Mesenchymal stem cell (in vitro differentiated cells and primary cell): ENCODE measurements around the gene PTPRU. TPM values are rescaled to one million over a fixed set of nuclear protein-coding genes. Genes with fewer than 3 reads are reported as not detected.

Source experiments
- DNase-seq: peaks from one replicate; pipeline ENCODE4 v3.0.0-alpha.2; 2013
- H2AFZ ChIP-seq: one replicate; pipeline ENCODE4 v1.6.1; 2013; ENCODE audit warnings: low read depth, mild to moderate bottlenecking, control low read depth, inconsistent platforms, low read length, moderate library complexity
- H2AK5ac ChIP-seq: 2 replicates; pipeline ENCODE4 v1.6.1; 2013; ENCODE audit warnings: low read length, moderate library complexity, mild to moderate bottlenecking, inconsistent platforms; ENCODE audit not compliant: severe bottlenecking
- H2BK120ac ChIP-seq: one replicate; pipeline ENCODE4 v1.6.1; 2013; ENCODE audit warnings: low read depth, mild to moderate bottlenecking, inconsistent platforms, low read length, moderate library complexity
- H2BK12ac ChIP-seq, 2 experiments: one replicate each; pipeline ENCODE4 v1.6.1; 2013; ENCODE audit warnings: inconsistent platforms in 2 of 2, low read length in 2 of 2, mild to moderate bottlenecking in 2 of 2, moderate library complexity in 2 of 2, control low read depth in 1 of 2
- H2BK15ac ChIP-seq: one replicate; pipeline ENCODE4 v1.6.1; 2013; ENCODE audit warnings: mild to moderate bottlenecking, low read depth, inconsistent platforms; ENCODE audit not compliant: poor library complexity, severe bottlenecking
- H2BK5ac ChIP-seq: 2 replicates; pipeline ENCODE4 v1.6.1; 2013; ENCODE audit warnings: low read depth, mild to moderate bottlenecking, low read length, control low read depth, inconsistent platforms; ENCODE audit not compliant: poor library complexity, severe bottlenecking
- H3K14ac ChIP-seq, 2 experiments: one replicate each; pipeline ENCODE4 v1.6.1; 2013; ENCODE audit warnings: inconsistent platforms in 2 of 2, low read length in 2 of 2, control low read depth in 1 of 2, mild to moderate bottlenecking in 1 of 2, moderate library complexity in 1 of 2
- H3K18ac ChIP-seq, 2 experiments: one replicate each; pipeline ENCODE4 v1.6.1; 2013; ENCODE audit warnings: inconsistent platforms in 2 of 2, low read length in 2 of 2, control low read depth in 1 of 2, low read depth in 1 of 2, mild to moderate bottlenecking in 1 of 2
- H3K23ac ChIP-seq, 2 experiments: one replicate each; pipeline ENCODE4 v1.6.1; 2013; ENCODE audit warnings: inconsistent platforms in 2 of 2, low read length in 2 of 2, mild to moderate bottlenecking in 2 of 2, moderate library complexity in 2 of 2, control low read depth in 1 of 2
- H3K27ac ChIP-seq: 2 replicates; pipeline ENCODE4 v1.5.1; 2013; ENCODE audit warnings: mild to moderate bottlenecking, moderate library complexity, low read length, control low read depth, inconsistent platforms; ENCODE audit not compliant: poor library complexity, severe bottlenecking
- H3K27me3 ChIP-seq, 2 experiments: 2 replicates each; pipeline versions ENCODE4 v1.6.1 to v1.7.0; 2013; ENCODE audit warnings: low read length in 2 of 2, mild to moderate bottlenecking in 2 of 2, moderate library complexity in 2 of 2, control low read depth in 1 of 2, inconsistent platforms in 1 of 2; ENCODE audit not compliant: control insufficient read depth in 1 of 2, insufficient read depth in 1 of 2
- H3K36me3 ChIP-seq, 2 experiments: 2 replicates each; pipeline versions ENCODE4 v1.6.1 to v1.7.0; 2013; ENCODE audit warnings: low read length in 2 of 2, control low read depth in 1 of 2, inconsistent platforms in 1 of 2, low read depth in 1 of 2, mild to moderate bottlenecking in 1 of 2; ENCODE audit not compliant: insufficient read depth in 2 of 2, control insufficient read depth in 1 of 2
- H3K4ac ChIP-seq, 2 experiments: one replicate each; pipeline ENCODE4 v1.6.1; 2013; ENCODE audit warnings: inconsistent platforms in 2 of 2, low read length in 2 of 2, mild to moderate bottlenecking in 2 of 2, moderate library complexity in 2 of 2, control low read depth in 1 of 2, low read depth in 1 of 2
- H3K4me1 ChIP-seq: 2 replicates; pipeline ENCODE4 v1.6.1; 2013; ENCODE audit warnings: low read depth, low read length, control low read depth; ENCODE audit not compliant: control insufficient read depth, insufficient read depth
- H3K4me2 ChIP-seq: 2 replicates; pipeline ENCODE4 v1.6.1; 2013; ENCODE audit warnings: low read length, mild to moderate bottlenecking, inconsistent platforms; ENCODE audit not compliant: poor library complexity, severe bottlenecking
- H3K4me3 ChIP-seq, 2 experiments: 2 replicates each; pipeline versions ENCODE4 v1.5.1 to v1.7.0; 2013; ENCODE audit warnings: low read length in 2 of 2, mild to moderate bottlenecking in 2 of 2, control low read depth in 1 of 2, low read depth in 1 of 2; ENCODE audit not compliant: insufficient read depth in 1 of 2
- H3K79me1 ChIP-seq: replicated peaks from 2 replicates; pipeline ENCODE4 v1.6.1; 2013; ENCODE audit warnings: mild to moderate bottlenecking, control low read depth, low read length, inconsistent platforms; ENCODE audit not compliant: poor library complexity, severe bottlenecking
- H3K9ac ChIP-seq: 2 replicates; pipeline ENCODE4 v1.7.0; 2013; ENCODE audit warnings: mild to moderate bottlenecking, low read length, moderate library complexity
- H3K9me3 ChIP-seq: 2 replicates; pipeline ENCODE4 v1.7.0; 2013; ENCODE audit warnings: mild to moderate bottlenecking, low read length; ENCODE audit not compliant: control insufficient read depth
- H4K8ac ChIP-seq: one replicate; pipeline ENCODE4 v1.6.1; 2013; ENCODE audit warnings: inconsistent platforms, mild to moderate bottlenecking, low read length, moderate library complexity
- H4K91ac ChIP-seq: one replicate; pipeline ENCODE4 v1.6.1; 2013; ENCODE audit warnings: mild to moderate bottlenecking, low read length, inconsistent platforms
- WGBS: methylation state at CpG from one replicate; pipeline ENCODE4 v1.1.7; 2013; ENCODE audit warnings: mixed read lengths; 5-methylcytosine and 5-hydroxymethylcytosine counted together
- polyA plus RNA-seq, 2 experiments: library from polyadenylated mRNA; stranded (reverse); fragments of 200-250 nt; gene quantifications; one replicate each; pipeline ENCODE4 v1.2.3, GENCODE V29; 2013

Gene PTPRU
- 10.1 TPM for polyA plus RNA-seq (2013, experiment 1 of 2)
- polyA plus RNA-seq (2013, experiment 2 of 2) = 9.8 TPM

GRCh38 chr1:29235955-29236711, at the start of gene PTPRU:
Gene PTPRU (plus strand): TSS chr1:29236522. CDS start chr1:29236645, 123 bp downstream.
- Histone ChIP-seq H3K4me2 (peak within 1 kb of the TSS; percentile 81), H2AFZ (peak within 1 kb of the TSS; percentile 65), H3K9me3 (no peaks in the 10 kb centered on the region), H4K8ac (peak within 1 kb of the TSS; percentile 36), H3K23ac (peak within 1 kb of the TSS in 1 of 2 experiments; percentile 81), H3K4ac (no peak within 1 kb of the TSS), H3K18ac (peak within 1 kb of the TSS; percentile 46 to 70), H3K27ac (no peak within 1 kb of the TSS), H3K36me3 (no peaks in the 10 kb centered on the region), H2BK120ac (no peak within 1 kb of the TSS), H2BK15ac (no peak within 1 kb of the TSS), H2AK5ac (no peak within 1 kb of the TSS), H2BK5ac (no peak within 1 kb of the TSS), H3K4me1 (peaks cover 25% of the 10 kb centered on the region), H3K27me3 (peaks cover 0 to 19% of the 10 kb centered on the region in 2 experiments), H3K4me3 (peak within 1 kb of the TSS; percentile 69 to 87), H3K9ac (peak within 1 kb of the TSS; percentile 85), H4K91ac (peak within 1 kb of the TSS; percentile 2), H2BK12ac (peak within 1 kb of the TSS in 1 of 2 experiments; percentile 45), H3K79me1 (peaks cover 7% of the 10 kb centered on the region), H3K14ac (peak within 1 kb of the TSS in 1 of 2 experiments; percentile 68)
- 15% methylated on average over 36 of the region's 82 CpGs for WGBS
- peak; percentile 62 for DNase-seq

DNA sequence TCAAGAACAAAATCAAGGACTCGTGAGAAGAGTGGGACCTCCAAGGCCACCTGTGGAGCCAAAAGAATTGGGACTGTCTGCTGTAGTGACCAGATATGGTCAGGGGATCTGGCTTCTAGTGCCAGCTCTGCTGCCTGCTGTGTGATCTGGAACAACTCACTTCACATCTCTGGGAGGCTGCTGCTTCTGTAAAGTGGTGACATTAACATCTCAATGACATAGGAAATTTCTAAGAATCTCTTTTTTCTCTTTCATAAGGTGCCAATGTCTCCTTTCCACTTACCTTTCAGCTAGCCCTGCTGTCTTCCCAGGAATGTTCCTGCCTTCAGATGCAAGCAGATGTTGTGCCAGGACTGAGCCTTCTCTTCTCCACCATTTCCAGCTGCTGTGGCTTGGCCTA, 49.6 kb upstream of the PTPRU start:
- H2BK15ac ChIP-seq = no peak overlapping the region
- no peak overlapping the region for H2BK120ac ChIP-seq
- no peak overlapping the region for H3K4me3 ChIP-seq
- WGBS = 44% methylated on average over 1 of the region's 1 CpG
- peak overlapping the region in 1 of 2 experiments; percentile 48 for H3K4ac ChIP-seq
- no peak for DNase-seq
- no peak overlapping the region for H2AFZ ChIP-seq
- H4K91ac ChIP-seq = no peak overlapping the region
- H3K9ac ChIP-seq = no peak overlapping the region
- H2BK5ac ChIP-seq = no peak overlapping the region
- H3K27ac ChIP-seq = no peak overlapping the region
- no peak overlapping the region for H3K18ac ChIP-seq
- H3K4me2 ChIP-seq = no peak overlapping the region
- H3K4me1 ChIP-seq = no peaks in the 10 kb centered on the region
- no peaks in the 10 kb centered on the region for H3K9me3 ChIP-seq
- H3K79me1 ChIP-seq = no peaks in the 10 kb centered on the region
- H2AK5ac ChIP-seq = no peak overlapping the region
- no peak overlapping the region for H2BK12ac ChIP-seq
- no peak overlapping the region for H3K23ac ChIP-seq
- no peaks in the 10 kb centered on the region for H3K36me3 ChIP-seq
- H3K27me3 ChIP-seq = no peaks in the 10 kb centered on the region
- H3K14ac ChIP-seq = no peak overlapping the region
- no peak overlapping the region for H4K8ac ChIP-seq

GRCh38 chr1:29190718-29191117, 45.6 kb upstream of the PTPRU start:
- no peak overlapping the region for H3K4me3 ChIP-seq
- H3K79me1 ChIP-seq = no peaks in the 10 kb centered on the region
- no peak overlapping the region for H2AK5ac ChIP-seq
- WGBS = 96% methylated on average over 6 of the region's 6 CpGs
- H3K4ac ChIP-seq = no peak overlapping the region
- no peak overlapping the region for H3K14ac ChIP-seq
- H3K27me3 ChIP-seq = no peaks in the 10 kb centered on the region
- H4K8ac ChIP-seq = no peak overlapping the region
- no peak overlapping the region for H4K91ac ChIP-seq
- H3K36me3 ChIP-seq = peaks cover 24 to 28% of the 10 kb centered on the region in 2 experiments
- H2AFZ ChIP-seq = no peak overlapping the region
- H3K4me1 ChIP-seq = no peaks in the 10 kb centered on the region
- H2BK5ac ChIP-seq = no peak overlapping the region
- no peak overlapping the region for H2BK120ac ChIP-seq
- no peak overlapping the region for H3K4me2 ChIP-seq
- no peak overlapping the region for H3K18ac ChIP-seq
- no peak overlapping the region for H3K9ac ChIP-seq
- no peak overlapping the region for H2BK15ac ChIP-seq
- no peak overlapping the region for H2BK12ac ChIP-seq
- H3K23ac ChIP-seq = no peak overlapping the region
- no peak for DNase-seq
- H3K9me3 ChIP-seq = no peaks in the 10 kb centered on the region
- H3K27ac ChIP-seq = no peak overlapping the region

DNA sequence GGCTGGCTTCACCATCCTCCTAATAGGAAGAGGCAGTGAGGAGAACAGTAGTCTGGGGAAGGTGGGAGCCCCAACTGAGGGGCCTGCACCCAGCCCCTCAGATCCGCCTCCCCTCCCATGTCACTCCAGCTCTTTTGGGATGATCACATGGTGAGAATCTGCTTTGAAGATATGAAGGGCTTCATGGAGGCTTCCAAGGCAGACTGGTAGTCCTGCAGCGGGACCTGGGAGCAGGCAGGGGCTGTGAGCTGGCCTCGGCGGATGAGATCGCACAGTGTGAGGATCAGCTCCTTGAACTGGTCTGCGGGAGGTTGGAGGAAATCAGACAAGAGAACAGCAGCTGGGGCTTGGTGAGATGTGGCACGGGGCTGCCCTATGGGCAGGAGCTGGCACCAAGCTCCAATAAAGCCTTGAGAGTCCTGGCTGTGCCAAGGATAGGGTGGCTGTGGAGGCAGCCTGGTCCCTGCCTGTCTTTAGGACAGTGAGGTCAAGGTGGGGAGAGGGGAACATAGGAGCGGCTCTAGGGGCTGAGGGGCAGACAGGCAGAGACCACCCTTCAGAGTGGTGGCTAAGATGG, 42.4 kb upstream of the PTPRU start:
- Histone ChIP-seq H2BK120ac (no peak overlapping the region), H2BK5ac (no peak overlapping the region)
- WGBS = 98% methylated on average over 7 of the region's 8 CpGs

More for the DNA sequence above, 42.4 kb upstream of the PTPRU start:
- Histone ChIP-seq H3K9me3 (no peaks in the 10 kb centered on the region), H3K14ac (no peak overlapping the region), H2BK12ac (no peak overlapping the region), H2AK5ac (no peak overlapping the region), H2AFZ (no peak overlapping the region), H3K18ac (no peak overlapping the region), H3K9ac (no peak overlapping the region), H3K4ac (no peak overlapping the region), H4K91ac (no peak overlapping the region), H3K4me3 (no peak overlapping the region), H3K4me1 (peaks cover 3% of the 10 kb centered on the region), H3K79me1 (no peaks in the 10 kb centered on the region), H3K27ac (no peak overlapping the region), H3K36me3 (peaks cover 38 to 48% of the 10 kb centered on the region in 2 experiments), H3K27me3 (no peaks in the 10 kb centered on the region), H3K4me2 (no peak overlapping the region), H2BK15ac (no peak overlapping the region), H3K23ac (no peak overlapping the region), H4K8ac (no peak overlapping the region)
- no peak for DNase-seq
